ENCODE data around the gene PHAF1. TPM values are rescaled to one million over a fixed set of nuclear protein-coding genes. Genes with fewer than 3 reads are reported as not detected.
A peak's percentile ranks its signal among the peaks of the same experiment; 100 is the strongest.

The PHAF1 gene
- total and polyA plus RNA-seq, 2 donors (not counting 1 experiment from before 2014, with no cell fraction given) = 18.3 to 21.5 TPM

DNA sequence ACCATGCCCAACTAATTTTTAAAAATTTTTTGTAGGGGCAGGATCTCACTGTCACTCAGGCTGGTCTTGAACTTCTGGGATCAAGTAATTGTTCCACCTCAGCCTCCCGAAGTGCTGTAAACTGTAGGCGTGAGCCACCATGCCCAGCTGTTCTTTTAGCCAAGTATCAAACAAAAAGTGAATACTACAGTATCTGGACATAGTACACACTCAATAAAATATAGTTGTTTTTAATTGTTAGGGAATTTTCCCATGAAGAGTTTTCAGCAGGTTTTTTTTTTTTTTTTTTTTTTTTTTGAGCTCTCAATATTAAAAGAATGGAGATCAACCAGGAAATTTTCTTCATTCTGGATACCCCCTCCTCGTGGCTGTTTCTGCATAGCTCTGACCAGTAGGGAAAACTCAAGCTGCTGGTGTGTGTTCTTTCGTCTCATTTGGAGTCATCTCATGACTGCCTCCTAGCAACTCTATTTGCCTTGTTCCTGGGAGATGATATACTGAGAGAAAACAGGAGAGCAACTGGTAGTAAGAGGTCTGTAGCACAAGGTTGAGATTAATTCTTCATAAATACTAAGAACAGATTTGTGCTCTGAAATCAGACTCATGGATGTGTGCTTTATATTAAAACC is 16.5 kb upstream of the PHAF1 start:
- Histone ChIP-seq H3K4me2 (ENCODE audit: extremely low read depth, insufficient read depth, low read length) (no peak overlapping the region), H3K4me3 (replicated peaks in 1 of 4; ENCODE audit: control extremely low read depth in 1 of 4, insufficient read depth in 1 of 4, low read depth in 3 of 4, low read length in 4 of 4) (no peak overlapping the region), H3K27me3 (ENCODE audit: control insufficient read depth, insufficient read depth, low read length) (no peaks in the 10 kb centered on the region), H4K20me1 (ENCODE audit: control insufficient read depth, extremely low read depth, insufficient read depth, low read length) (no peaks in the 10 kb centered on the region), H3K9me3 (ENCODE audit: control insufficient read depth, insufficient read depth, low read depth, low read length) (no peaks in the 10 kb centered on the region), H3K36me3 (ENCODE audit: control insufficient read depth, insufficient read depth, low read length) (no peaks in the 10 kb centered on the region), H3K4me1 (ENCODE audit: control insufficient read depth, extremely low read depth, insufficient read depth, low read length) (no peaks in the 10 kb centered on the region), H3K79me2 (ENCODE audit: control insufficient read depth, insufficient read depth, low read length) (peaks cover 5% of the 10 kb centered on the region), H2AFZ (ENCODE audit: low read length) (no peak overlapping the region), H3K9ac (ENCODE audit: insufficient read depth, low read length) (no peak overlapping the region), H3K27ac (ENCODE audit: insufficient read depth, low read length) (no peak overlapping the region)
- DNase-seq (ENCODE audit: low read depth in 2 of 2) = no peak
- TF ChIP-seq CTCF (conservative IDR thresholded peaks at IDR 0.05 in 1 of 2, IDR thresholded peaks at IDR 0.05 in 1 of 2; ENCODE audit: low read depth in 1 of 2, low read length in 2 of 2) = no peak
- no peak for TF ChIP-seq EZH2 (IDR thresholded peaks at IDR 0.05; ENCODE audit: low read length, missing control alignments)

- DNase-seq (ENCODE audit: low read depth in 2 of 2) = no peak
- no peaks in the 10 kb centered on the region for H4K20me1 ChIP-seq (ENCODE audit: control insufficient read depth, extremely low read depth, insufficient read depth, low read length)
- H3K4me3 ChIP-seq (replicated peaks in 1 of 4; ENCODE audit: control extremely low read depth in 1 of 4, insufficient read depth in 1 of 4, low read depth in 3 of 4, low read length in 4 of 4) = no peak overlapping the region
- H3K27ac ChIP-seq (ENCODE audit: insufficient read depth, low read length) = no peak overlapping the region
- no peak for TF ChIP-seq EZH2 (IDR thresholded peaks at IDR 0.05; ENCODE audit: low read length, missing control alignments)
- no peak for TF ChIP-seq CTCF (conservative IDR thresholded peaks at IDR 0.05 in 1 of 2, IDR thresholded peaks at IDR 0.05 in 1 of 2; ENCODE audit: low read depth in 1 of 2, low read length in 2 of 2)
- no peaks in the 10 kb centered on the region for H3K9me3 ChIP-seq (ENCODE audit: control insufficient read depth, insufficient read depth, low read depth, low read length)
- no peaks in the 10 kb centered on the region for H3K79me2 ChIP-seq (ENCODE audit: control insufficient read depth, insufficient read depth, low read length)
- H2AFZ ChIP-seq (ENCODE audit: low read length) = no peak overlapping the region
- no peaks in the 10 kb centered on the region for H3K27me3 ChIP-seq (ENCODE audit: control insufficient read depth, insufficient read depth, low read length)
- H3K9ac ChIP-seq (ENCODE audit: insufficient read depth, low read length) = no peak overlapping the region
- H3K36me3 ChIP-seq (ENCODE audit: control insufficient read depth, insufficient read depth, low read length) = no peaks in the 10 kb centered on the region
- H3K4me2 ChIP-seq (ENCODE audit: extremely low read depth, insufficient read depth, low read length) = no peak overlapping the region
- H3K4me1 ChIP-seq (ENCODE audit: control insufficient read depth, extremely low read depth, insufficient read depth, low read length) = peaks cover 4% of the 10 kb centered on the region
These were observed 11.1 kb upstream of the PHAF1 start for GRCh38 chr16:67098599-67098998.

DNA sequence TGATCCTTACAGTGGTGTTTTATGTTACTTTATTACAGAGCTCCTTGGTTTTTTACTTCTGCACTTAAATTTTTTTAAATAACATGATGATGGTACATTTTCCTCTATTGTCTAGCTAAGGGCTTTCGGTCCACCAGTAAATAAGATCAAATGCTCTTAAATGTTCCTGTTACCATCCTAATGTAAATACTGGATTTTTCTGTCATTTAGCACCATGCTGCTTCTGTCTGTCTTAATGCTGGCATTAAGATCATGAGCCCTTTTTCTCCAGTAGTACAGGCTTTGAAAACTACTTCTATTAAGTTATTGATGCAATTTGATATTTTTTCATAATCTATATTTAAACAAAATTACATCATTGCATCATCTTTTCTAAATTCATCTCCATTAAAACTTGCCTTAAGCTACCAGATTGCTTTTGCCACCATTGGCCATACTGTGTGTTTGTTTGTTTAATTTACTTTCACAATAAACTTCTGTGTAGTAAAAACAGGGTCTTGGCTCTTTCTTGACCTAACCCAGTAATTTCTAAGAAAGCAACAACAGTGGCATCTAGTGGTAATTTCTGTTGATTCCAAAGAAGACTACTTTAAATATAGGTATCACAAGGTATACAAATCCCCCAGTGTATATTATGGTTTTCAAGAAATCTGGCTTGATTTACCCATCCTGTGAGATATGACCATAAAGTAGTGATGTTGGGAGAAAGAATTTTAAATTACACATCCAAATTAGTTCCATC is 9.0 kb upstream of the PHAF1 start:
- H3K79me2 ChIP-seq (ENCODE audit: control insufficient read depth, insufficient read depth, low read length) = no peaks in the 10 kb centered on the region
- no peaks in the 10 kb centered on the region for H3K27me3 ChIP-seq (ENCODE audit: control insufficient read depth, insufficient read depth, low read length)
- no peak overlapping the region for H3K27ac ChIP-seq (ENCODE audit: insufficient read depth, low read length)
- H3K4me1 ChIP-seq (ENCODE audit: control insufficient read depth, extremely low read depth, insufficient read depth, low read length) = peaks cover 4% of the 10 kb centered on the region
- H4K20me1 ChIP-seq (ENCODE audit: control insufficient read depth, extremely low read depth, insufficient read depth, low read length) = no peaks in the 10 kb centered on the region
- no peaks in the 10 kb centered on the region for H3K9me3 ChIP-seq (ENCODE audit: control insufficient read depth, insufficient read depth, low read depth, low read length)
- no peak for TF ChIP-seq EZH2 (IDR thresholded peaks at IDR 0.05; ENCODE audit: low read length, missing control alignments)
- TF ChIP-seq CTCF (conservative IDR thresholded peaks at IDR 0.05 in 1 of 2, IDR thresholded peaks at IDR 0.05 in 1 of 2; ENCODE audit: low read depth in 1 of 2, low read length in 2 of 2) = peak in 1 of 2 donors; percentile 44
- H3K36me3 ChIP-seq (ENCODE audit: control insufficient read depth, insufficient read depth, low read length) = no peaks in the 10 kb centered on the region
- no peak overlapping the region for H3K4me2 ChIP-seq (ENCODE audit: extremely low read depth, insufficient read depth, low read length)
- DNase-seq (ENCODE audit: low read depth in 2 of 2) = peak; percentile 35 to 70
- no peak overlapping the region for H3K9ac ChIP-seq (ENCODE audit: insufficient read depth, low read length)
- H3K4me3 ChIP-seq (replicated peaks in 1 of 4; ENCODE audit: control extremely low read depth in 1 of 4, insufficient read depth in 1 of 4, low read depth in 3 of 4, low read length in 4 of 4) = no peak overlapping the region
- no peak overlapping the region for H2AFZ ChIP-seq (ENCODE audit: low read length)
